Stimulated activated memory B cell treated with anti-CD40 and anti-IgM and Interleukin-4, amounts not matched to agents 10 μg/mL and 1 μg/mL and 100 μg/mL, for 72 hours (primary cell): ENCODE results near the gene ASIC2.

Source experiments
- ATAC-seq: fragments of 150-1000 bp; cut with Tn5 transposase; 2 replicates; pipeline ENCODE4 v1.10.0; 2021
- H3K27ac Mint-ChIP-seq: one replicate; pipeline ENCODE4 v1.8.0; 2022; ENCODE audit warnings: mild to moderate bottlenecking, mixed read lengths
- H3K27me3 Mint-ChIP-seq: one replicate; pipeline ENCODE4 v1.8.0; 2022; ENCODE audit warnings: mixed read lengths
- H3K36me3 Mint-ChIP-seq: one replicate; pipeline ENCODE4 v1.8.0; 2022; ENCODE audit warnings: mixed read lengths
- H3K4me1 Mint-ChIP-seq: one replicate; pipeline ENCODE4 v1.8.0; 2022; ENCODE audit warnings: mixed read lengths
- H3K4me3 Mint-ChIP-seq: one replicate; pipeline ENCODE4 v1.8.0; 2022; ENCODE audit warnings: mild to moderate bottlenecking, moderate library complexity, mixed read lengths
- H3K9me3 Mint-ChIP-seq: one replicate; pipeline ENCODE4 v1.8.0; 2022; ENCODE audit warnings: mixed read lengths

The ASIC2 gene

DNA sequence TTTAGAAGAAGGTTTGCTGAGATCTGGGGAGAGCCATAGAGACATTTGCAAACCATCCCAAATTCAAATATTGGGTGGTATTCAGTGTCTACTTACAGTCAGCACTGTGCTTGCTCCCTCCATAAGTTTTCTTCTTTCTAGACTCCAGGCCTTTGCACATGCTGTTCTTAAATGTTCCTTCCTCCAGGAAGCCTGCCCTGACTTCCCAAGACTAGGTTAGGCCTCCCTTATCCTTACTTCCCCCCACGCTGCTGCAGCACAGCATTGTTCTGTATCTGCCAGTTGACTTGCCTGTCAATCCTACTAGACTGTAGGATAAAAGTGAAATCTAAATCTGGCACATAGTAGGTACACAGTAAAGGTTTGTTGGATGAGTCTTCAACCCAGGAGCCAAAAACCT lies 53.4 kb downstream of the ASIC2 start:
- H3K4me1 Mint-ChIP-seq = no peaks in the 10 kb centered on the region
- ATAC-seq = no peak
- no peak overlapping the region for H3K27ac Mint-ChIP-seq
- H3K9me3 Mint-ChIP-seq = no peaks in the 10 kb centered on the region
- H3K4me3 Mint-ChIP-seq = no peak overlapping the region
- H3K27me3 Mint-ChIP-seq = peaks cover 18% of the 10 kb centered on the region
- H3K36me3 Mint-ChIP-seq = no peaks in the 10 kb centered on the region

DNA sequence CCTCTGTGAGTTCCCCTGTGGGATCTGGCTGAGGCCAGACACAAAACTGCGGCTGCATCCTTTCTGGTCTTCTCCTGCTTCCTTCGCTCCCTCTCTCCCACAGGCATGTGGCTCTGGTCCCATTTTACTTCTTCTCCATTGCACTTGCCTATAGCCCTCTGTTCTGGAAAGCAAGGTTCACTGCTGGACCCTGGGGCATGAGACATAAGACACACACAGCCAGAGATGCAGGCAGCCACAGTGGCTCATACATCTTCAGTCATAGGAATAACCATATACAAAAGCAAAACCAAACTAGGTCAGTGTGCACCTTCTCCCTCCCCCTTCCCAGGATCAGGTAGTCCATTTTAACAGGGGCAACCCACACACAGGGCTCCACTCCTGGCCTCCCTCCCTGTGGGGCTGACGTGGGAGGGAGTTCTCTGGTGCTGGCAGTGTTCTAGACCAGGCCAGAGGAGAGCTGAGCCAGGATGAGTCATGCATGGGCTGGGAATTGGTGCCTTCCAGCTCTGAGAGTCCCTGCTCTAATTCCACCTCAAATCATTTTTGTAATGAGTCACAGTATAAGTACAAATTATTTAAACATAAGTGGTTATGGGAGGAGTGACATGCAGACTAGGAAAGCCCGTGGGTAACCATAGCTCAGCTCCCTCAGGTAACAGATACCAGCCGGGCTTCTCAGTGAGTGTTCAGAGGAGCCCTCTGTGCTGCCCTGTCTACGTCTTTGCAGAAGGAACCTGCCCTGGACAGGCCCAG lies 58.0 kb downstream of the ASIC2 start:
- Mint-ChIP-seq H3K27me3 (peaks cover 8% of the 10 kb centered on the region), H3K9me3 (no peaks in the 10 kb centered on the region)
- no peak for ATAC-seq

GRCh38 chr17:33234233-33234632 lies 58.9 kb downstream of the ASIC2 start:
- H3K27me3 Mint-ChIP-seq = peaks cover 8% of the 10 kb centered on the region
- peak; percentile 28 for ATAC-seq
- H3K9me3 Mint-ChIP-seq = no peaks in the 10 kb centered on the region
- no peak overlapping the region for H3K27ac Mint-ChIP-seq
- no peaks in the 10 kb centered on the region for H3K4me1 Mint-ChIP-seq
- H3K36me3 Mint-ChIP-seq = no peaks in the 10 kb centered on the region
- no peak overlapping the region for H3K4me3 Mint-ChIP-seq

More for the DNA sequence above, 58.0 kb downstream of the ASIC2 start:
- no peaks in the 10 kb centered on the region for H3K4me1 Mint-ChIP-seq
- H3K27ac Mint-ChIP-seq = no peak overlapping the region
- H3K36me3 Mint-ChIP-seq = no peaks in the 10 kb centered on the region
- no peak overlapping the region for H3K4me3 Mint-ChIP-seq

GRCh38 chr17:33233811-33234177 lies 59.3 kb downstream of the ASIC2 start:
- Mint-ChIP-seq H3K27ac (no peak overlapping the region), H3K4me3 (no peak overlapping the region), H3K27me3 (peaks cover 8% of the 10 kb centered on the region), H3K9me3 (no peaks in the 10 kb centered on the region), H3K36me3 (no peaks in the 10 kb centered on the region), H3K4me1 (no peaks in the 10 kb centered on the region)
- no peak for ATAC-seq

GRCh38 chr17:33229499-33229898 lies 63.6 kb downstream of the ASIC2 start:
- H3K36me3 Mint-ChIP-seq = no peaks in the 10 kb centered on the region
- H3K4me1 Mint-ChIP-seq = no peaks in the 10 kb centered on the region
- H3K4me3 Mint-ChIP-seq = no peak overlapping the region
- no peaks in the 10 kb centered on the region for H3K9me3 Mint-ChIP-seq
- no peak for ATAC-seq
- no peak overlapping the region for H3K27ac Mint-ChIP-seq
- peaks cover 2% of the 10 kb centered on the region for H3K27me3 Mint-ChIP-seq

DNA sequence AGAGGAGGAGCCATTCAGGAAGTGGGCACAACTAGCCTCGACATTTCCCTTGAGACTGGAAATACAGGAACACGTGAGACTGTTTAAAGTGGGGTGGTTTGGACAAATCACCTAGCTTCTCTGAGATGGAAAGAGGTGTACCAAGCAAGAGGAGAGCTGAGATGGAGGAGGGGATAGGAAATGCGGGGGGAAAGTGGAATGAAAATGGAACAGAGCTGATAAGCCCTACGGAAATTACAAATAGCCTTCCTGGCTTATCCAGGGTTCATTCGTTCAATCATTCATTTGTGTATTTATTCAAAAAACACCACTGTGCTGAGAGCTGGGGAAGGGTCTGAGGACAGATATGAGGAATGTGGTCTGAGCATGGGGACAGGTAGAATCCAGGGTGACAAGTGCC lies 64.1 kb downstream of the ASIC2 start:
- Mint-ChIP-seq H3K9me3 (no peaks in the 10 kb centered on the region), H3K4me1 (no peaks in the 10 kb centered on the region), H3K4me3 (no peak overlapping the region), H3K27ac (no peak overlapping the region), H3K27me3 (peaks cover 6% of the 10 kb centered on the region), H3K36me3 (no peaks in the 10 kb centered on the region)
- ATAC-seq = no peak

DNA sequence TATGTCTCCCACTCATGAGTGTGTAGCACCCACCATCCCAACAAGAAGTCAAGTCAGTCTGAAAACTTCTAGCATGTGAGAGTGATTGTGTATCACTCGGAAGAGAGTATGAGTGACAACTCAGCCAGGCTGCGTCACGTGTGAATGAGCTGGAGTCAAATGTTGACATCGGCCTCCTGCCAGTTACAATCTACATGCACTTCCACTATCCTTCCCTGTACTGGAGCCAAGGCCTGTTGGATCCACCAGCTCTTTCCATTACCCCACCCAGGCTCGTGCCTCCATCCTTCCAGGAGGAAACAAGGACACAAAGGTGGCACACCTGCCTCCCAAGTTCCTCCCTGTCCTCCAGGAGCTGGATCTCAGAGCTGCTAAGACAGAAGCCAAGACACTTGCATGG lies 64.5 kb downstream of the ASIC2 start:
- H3K9me3 Mint-ChIP-seq = no peaks in the 10 kb centered on the region
- H3K4me1 Mint-ChIP-seq = no peaks in the 10 kb centered on the region
- no peak overlapping the region for H3K27ac Mint-ChIP-seq
- no peak for ATAC-seq
- H3K4me3 Mint-ChIP-seq = no peak overlapping the region
- H3K36me3 Mint-ChIP-seq = no peaks in the 10 kb centered on the region
- H3K27me3 Mint-ChIP-seq = peaks cover 9% of the 10 kb centered on the region

- no peaks in the 10 kb centered on the region for H3K9me3 Mint-ChIP-seq
- no peak overlapping the region for H3K4me3 Mint-ChIP-seq
- no peak for ATAC-seq
- no peaks in the 10 kb centered on the region for H3K36me3 Mint-ChIP-seq
- H3K27ac Mint-ChIP-seq = no peak overlapping the region
- peaks cover 9% of the 10 kb centered on the region for H3K27me3 Mint-ChIP-seq
- no peaks in the 10 kb centered on the region for H3K4me1 Mint-ChIP-seq
Measured at GRCh38 chr17:33227911-33228310, 65.2 kb downstream of the ASIC2 start.

GRCh38 chr17:33225994-33226393 lies 67.1 kb downstream of the ASIC2 start:
- no peaks in the 10 kb centered on the region for H3K4me1 Mint-ChIP-seq
- no peak for ATAC-seq
- no peak overlapping the region for H3K27ac Mint-ChIP-seq
- no peak overlapping the region for H3K4me3 Mint-ChIP-seq
- H3K9me3 Mint-ChIP-seq = no peaks in the 10 kb centered on the region
- peaks cover 9% of the 10 kb centered on the region for H3K27me3 Mint-ChIP-seq
- H3K36me3 Mint-ChIP-seq = no peaks in the 10 kb centered on the region

GRCh38 chr17:33225509-33225908 lies 67.6 kb downstream of the ASIC2 start:
- H3K4me3 Mint-ChIP-seq = no peak overlapping the region
- no peak overlapping the region for H3K27ac Mint-ChIP-seq

GRCh38 chr17:33220036-33220435 lies 73.1 kb downstream of the ASIC2 start:
- Mint-ChIP-seq H3K4me1 (no peaks in the 10 kb centered on the region), H3K27me3 (peaks cover 9% of the 10 kb centered on the region), H3K36me3 (no peaks in the 10 kb centered on the region), H3K4me3 (no peak overlapping the region), H3K9me3 (no peaks in the 10 kb centered on the region), H3K27ac (no peak overlapping the region)
- no peak for ATAC-seq

More at GRCh38 chr17:33225509-33225908, 67.6 kb downstream of the ASIC2 start:
- Mint-ChIP-seq H3K36me3 (no peaks in the 10 kb centered on the region), H3K9me3 (no peaks in the 10 kb centered on the region), H3K4me1 (no peaks in the 10 kb centered on the region), H3K27me3 (peaks cover 9% of the 10 kb centered on the region)
- no peak for ATAC-seq

- Mint-ChIP-seq H3K4me3 (no peak overlapping the region), H3K36me3 (no peaks in the 10 kb centered on the region), H3K27ac (no peak overlapping the region), H3K27me3 (peaks cover 2% of the 10 kb centered on the region), H3K4me1 (no peaks in the 10 kb centered on the region), H3K9me3 (no peaks in the 10 kb centered on the region)
- ATAC-seq = no peak
Measured at GRCh38 chr17:33218698-33219601, 74.1 kb downstream of the ASIC2 start.

DNA sequence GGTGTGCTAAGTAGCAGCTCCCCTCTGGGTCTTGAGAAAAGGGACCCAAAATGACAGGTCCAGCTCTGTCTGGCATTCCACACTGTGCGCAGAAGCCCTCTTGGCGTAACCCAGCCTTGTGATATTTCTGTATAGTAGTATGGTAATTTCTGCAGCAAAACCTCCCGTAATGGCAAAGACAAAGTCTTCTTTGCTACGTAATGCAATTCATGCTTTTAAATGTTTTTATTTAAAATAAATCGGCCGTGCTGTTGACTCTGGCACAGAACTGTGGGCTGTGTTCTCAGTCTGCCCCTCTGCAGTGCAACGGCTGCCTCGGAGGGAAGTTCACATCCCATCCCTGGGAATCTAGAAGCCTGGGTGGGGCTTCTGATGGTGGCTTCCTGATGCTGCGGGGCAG lies 75.2 kb downstream of the ASIC2 start:
- Mint-ChIP-seq H3K27me3 (no peaks in the 10 kb centered on the region), H3K4me1 (no peaks in the 10 kb centered on the region), H3K36me3 (no peaks in the 10 kb centered on the region), H3K27ac (no peak overlapping the region), H3K9me3 (no peaks in the 10 kb centered on the region), H3K4me3 (no peak overlapping the region)
- ATAC-seq = no peak

- ATAC-seq = no peak
- Mint-ChIP-seq H3K36me3 (no peaks in the 10 kb centered on the region), H3K27me3 (no peaks in the 10 kb centered on the region), H3K4me1 (no peaks in the 10 kb centered on the region), H3K27ac (no peak overlapping the region), H3K4me3 (no peak overlapping the region), H3K9me3 (no peaks in the 10 kb centered on the region)
Measured at GRCh38 chr17:33214996-33215395, 78.1 kb downstream of the ASIC2 start.

- Mint-ChIP-seq H3K4me1 (no peaks in the 10 kb centered on the region), H3K36me3 (no peaks in the 10 kb centered on the region), H3K27me3 (no peaks in the 10 kb centered on the region), H3K4me3 (no peak overlapping the region), H3K9me3 (no peaks in the 10 kb centered on the region), H3K27ac (no peak overlapping the region)
- no peak for ATAC-seq
Measured at GRCh38 chr17:33210285-33210684, 82.8 kb downstream of the ASIC2 start.

DNA sequence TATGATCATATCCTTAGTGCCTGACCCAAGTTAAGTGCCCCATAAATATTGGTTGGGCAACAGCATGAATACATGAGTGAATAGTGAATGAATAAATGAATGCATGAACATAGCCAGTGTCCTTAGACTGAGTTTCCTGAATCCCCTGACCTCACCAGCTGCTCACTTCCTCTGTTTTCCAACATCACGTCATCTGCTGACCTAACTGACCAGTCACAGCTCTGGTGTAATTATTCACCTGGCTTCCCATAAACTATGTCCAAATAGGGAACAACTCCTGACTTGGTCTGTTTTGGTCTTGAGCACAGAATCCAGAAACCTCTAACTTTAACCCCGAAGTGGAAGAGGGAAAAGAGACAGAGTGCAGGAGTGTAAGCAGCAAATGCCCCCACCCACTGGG lies 83.4 kb downstream of the ASIC2 start:
- no peaks in the 10 kb centered on the region for H3K9me3 Mint-ChIP-seq
- no peaks in the 10 kb centered on the region for H3K27me3 Mint-ChIP-seq
- no peak overlapping the region for H3K27ac Mint-ChIP-seq
- ATAC-seq = no peak
- no peak overlapping the region for H3K4me3 Mint-ChIP-seq
- no peaks in the 10 kb centered on the region for H3K36me3 Mint-ChIP-seq
- no peaks in the 10 kb centered on the region for H3K4me1 Mint-ChIP-seq
